Measurements from ENCODE around the gene MRPS14. TPM values are rescaled to one million over a fixed set of nuclear protein-coding genes. Genes with fewer than 3 reads are reported as not detected.

The MRPS14 gene
- total RNA-seq, 2 experiments from 2014 or later, result 43.7 to 44.7 TPM

- ChIA-PET CTCF (no interaction called here), POLR2A (no interaction called here)
Measured at GRCh38 chr1:175033953-175034352, 10.7 kb upstream of the MRPS14 start.

- ChIA-PET POLR2A (no interaction called here), CTCF (interaction anchor here (1.2 kb wide), 1 partner anchor 99 kb away, joined by 3 read pairs; no protein-coding TSS in a partner anchor)
Measured at GRCh38 chr1:175024773-175025172, 1.5 kb upstream of the MRPS14 start.

- ChIA-PET CTCF (interaction anchor here (0.9 to 1.2 kb wide), 3 partner anchors 9 to 122 kb away, joined by 3 to 6 read pairs (median 5); no protein-coding TSS in a partner anchor), POLR2A (interaction anchor here (0.5 to 1.9 kb wide), 4 partner anchors 18 to 1160 kb away, joined by 3 to 28 read pairs (median 8); partner anchors contain the start of gene CACYBP)
Measured at GRCh38 chr1:175023922-175024242, 657 bp upstream of the MRPS14 start.

GRCh38 chr1:175019524-175019923, 3.7 kb downstream of the MRPS14 start:
- CTCF ChIA-PET, result no interaction called here
- POLR2A ChIA-PET, result no interaction called here

- ChIA-PET POLR2A (no interaction called here), CTCF (interaction anchor here (0.7 kb wide), 3 partner anchors 8 to 100 kb away, joined by 3 to 4 read pairs (median 3); partner anchors contain the start of gene MRPS14)
Measured at GRCh38 chr1:175015243-175015642, 8.0 kb downstream of the MRPS14 start.

GRCh38 chr1:175013445-175013844, 9.8 kb downstream of the MRPS14 start:
- CTCF ChIA-PET, result no interaction called here
- POLR2A ChIA-PET, result interaction anchor here (0.9 kb wide), 1 partner anchor 14 kb away, joined by 3 read pairs; the partner anchor contains the start of gene CACYBP

- CTCF ChIA-PET, result no interaction called here
- POLR2A ChIA-PET, result no interaction called here
Measured at GRCh38 chr1:175009532-175009931, 13.7 kb downstream of the MRPS14 start.

GRCh38 chr1:175005085-175005783, 18.0 kb downstream of the MRPS14 start:
- POLR2A ChIA-PET, result interaction anchor here (2.0 kb wide), 1 partner anchor 18 kb away, joined by 9 read pairs; the partner anchor contains the start of gene MRPS14
- CTCF ChIA-PET, result interaction anchor here (1.1 to 2.0 kb wide), 2 partner anchors 18 to 149 kb away, joined by 3 to 5 read pairs; partner anchors contain the start of gene MRPS14

GRCh38 chr1:175003521-175003920, 19.7 kb downstream of the MRPS14 start:
- ChIA-PET POLR2A (interaction anchor here (1.4 kb wide), 1 partner anchor 19 kb away, joined by 6 read pairs; the partner anchor contains the start of gene MRPS14), CTCF (interaction anchor here (2.0 kb wide), 1 partner anchor 20 kb away, joined by 5 read pairs; the partner anchor contains the start of gene MRPS14)

GRCh38 chr1:175002910-175003517, 20.2 kb downstream of the MRPS14 start:
- ChIA-PET POLR2A (interaction anchor here (1.4 kb wide), 1 partner anchor 20 kb away, joined by 6 read pairs; the partner anchor contains the start of gene MRPS14), CTCF (interaction anchor here (2.0 kb wide), 1 partner anchor 20 kb away, joined by 5 read pairs; the partner anchor contains the start of gene MRPS14)

GRCh38 chr1:175000697-175001187, 22.5 kb downstream of the MRPS14 start:
- POLR2A ChIA-PET, result interaction anchor here (0.8 to 3.2 kb wide), 4 partner anchors 12 to 201 kb away, joined by 3 to 28 read pairs (median 6); partner anchors contain the start of gene MRPS14
- CTCF ChIA-PET, result interaction anchor here (0.6 to 1.3 kb wide), 4 partner anchors 11 to 216 kb away, joined by 3 to 5 read pairs (median 3); no protein-coding TSS in a partner anchor

GRCh38 chr1:174999936-175000696, 23.1 kb downstream of the MRPS14 start, which contains the start of gene CACYBP:
Gene CACYBP (plus strand): TSS chr1:174999947. CDS start chr1:175000181, 234 bp downstream.
- ChIA-PET CTCF (interaction anchor here (1.1 to 1.3 kb wide), 4 partner anchors 10 to 253 kb away, joined by 3 to 5 read pairs (median 4); no protein-coding TSS in a partner anchor), POLR2A (interaction anchor here (0.8 to 3.2 kb wide), 9 partner anchors 11 to 200 kb away, joined by 3 to 28 read pairs (median 4); partner anchors contain the start of gene MRPS14)

GRCh38 chr1:174999216-174999935, 23.8 kb downstream of the MRPS14 start:
- ChIA-PET CTCF (interaction anchor here (0.7 to 1.4 kb wide), 4 partner anchors 20 to 778 kb away, joined by 3 to 4 read pairs (median 4); no protein-coding TSS in a partner anchor), POLR2A (interaction anchor here (0.8 to 3.2 kb wide), 9 partner anchors 10 to 200 kb away, joined by 3 to 28 read pairs (median 4); partner anchors contain the start of gene MRPS14)

GRCh38 chr1:174998569-174999215, 24.5 kb downstream of the MRPS14 start:
- POLR2A ChIA-PET, result interaction anchor here (1.0 to 3.2 kb wide), 5 partner anchors 10 to 199 kb away, joined by 3 to 28 read pairs (median 5); partner anchors contain the start of gene MRPS14
- CTCF ChIA-PET, result interaction anchor here (0.7 to 1.4 kb wide), 4 partner anchors 19 to 777 kb away, joined by 3 to 4 read pairs (median 3); no protein-coding TSS in a partner anchor

- CTCF ChIA-PET, result no interaction called here
- POLR2A ChIA-PET, result no interaction called here
Measured at GRCh38 chr1:174997041-174997440, 26.2 kb downstream of the MRPS14 start.

GRCh38 chr1:174996476-174996875, 26.7 kb downstream of the MRPS14 start:
- POLR2A ChIA-PET, result no interaction called here
- CTCF ChIA-PET, result no interaction called here

- POLR2A ChIA-PET, result interaction anchor here (0.6 kb wide), 1 partner anchor 649 kb away, joined by 3 read pairs; no protein-coding TSS in a partner anchor
- CTCF ChIA-PET, result no interaction called here
Measured at GRCh38 chr1:174995916-174996315, 27.3 kb downstream of the MRPS14 start.

- ChIA-PET POLR2A (no interaction called here), CTCF (no interaction called here)
Measured at GRCh38 chr1:174995121-174995520, 28.1 kb downstream of the MRPS14 start.

All from activated CD8-positive, alpha-beta memory T cell treated with anti-CD3 and anti-CD28 coated beads for 36 hours (primary cell).